GM19372 (cell line): Measurements from ENCODE around the gene HSPB1.
"Not testable (repeated sequence)": the region's sequence is repeated elsewhere in the genome, so short reads cannot be mapped to it uniquely, and the experiment has no call there.

ENCODE experiments used
- ATAC-seq: cut with Tn5 transposase; IDR thresholded peaks from one replicate; pipeline ENCODE4 v1.9.1; 2021; ENCODE audit warnings: mild to moderate bottlenecking, low read depth, moderate library complexity; ENCODE audit not compliant: unreplicated experiment

HSPB1 gene

DNA sequence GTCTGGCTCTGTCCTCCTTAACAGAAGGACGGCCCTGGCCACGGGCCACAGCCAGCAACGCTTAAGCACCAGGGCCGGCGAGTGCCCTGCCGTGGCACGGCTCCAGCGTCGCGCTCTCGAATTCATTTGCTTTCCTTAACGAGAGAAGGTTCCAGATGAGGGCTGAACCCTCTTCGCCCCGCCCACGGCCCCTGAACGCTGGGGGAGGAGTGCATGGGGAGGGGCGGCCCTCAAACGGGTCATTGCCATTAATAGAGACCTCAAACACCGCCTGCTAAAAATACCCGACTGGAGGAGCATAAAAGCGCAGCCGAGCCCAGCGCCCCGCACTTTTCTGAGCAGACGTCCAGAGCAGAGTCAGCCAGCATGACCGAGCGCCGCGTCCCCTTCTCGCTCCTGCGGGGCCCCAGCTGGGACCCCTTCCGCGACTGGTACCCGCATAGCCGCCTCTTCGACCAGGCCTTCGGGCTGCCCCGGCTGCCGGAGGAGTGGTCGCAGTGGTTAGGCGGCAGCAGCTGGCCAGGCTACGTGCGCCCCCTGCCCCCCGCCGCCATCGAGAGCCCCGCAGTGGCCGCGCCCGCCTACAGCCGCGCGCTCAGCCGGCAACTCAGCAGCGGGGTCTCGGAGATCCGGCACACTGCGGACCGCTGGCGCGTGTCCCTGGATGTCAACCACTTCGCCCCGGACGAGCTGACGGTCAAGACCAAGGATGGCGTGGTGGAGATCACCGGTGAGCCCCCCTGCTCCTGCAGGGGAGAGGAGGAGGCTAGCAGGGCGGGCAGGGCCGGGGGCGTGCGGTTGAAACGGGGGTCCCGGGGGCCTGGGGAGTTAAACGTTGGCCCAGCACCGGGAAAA, at the start of gene HSPB1:
Gene HSPB1 (plus strand): TSS at position 327 of the 855 bp plus-strand sequence. CDS start 40 bp downstream, at position 367.
- ATAC-seq = peak; percentile 64

DNA sequence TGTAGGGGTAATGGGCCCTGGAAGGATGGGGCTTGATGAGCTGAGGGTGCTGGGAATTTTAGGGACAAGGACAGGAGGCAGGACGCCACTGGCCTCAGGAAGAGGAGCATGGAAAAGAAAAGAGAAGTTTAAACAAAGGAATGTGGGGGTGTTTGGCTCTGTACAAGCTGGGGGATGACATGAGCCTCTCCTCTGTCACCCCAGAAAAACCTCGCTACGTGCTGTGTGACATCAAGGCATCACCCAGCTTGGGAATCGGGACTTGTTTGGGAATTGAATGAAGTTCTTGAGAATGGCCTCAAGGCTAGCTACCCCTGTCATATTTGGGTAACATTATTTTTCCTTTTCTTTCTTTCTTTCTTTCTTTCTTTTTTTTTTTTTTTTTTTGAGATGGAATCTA, 47.7 kb upstream of the HSPB1 start:
- ATAC-seq = no peak

DNA sequence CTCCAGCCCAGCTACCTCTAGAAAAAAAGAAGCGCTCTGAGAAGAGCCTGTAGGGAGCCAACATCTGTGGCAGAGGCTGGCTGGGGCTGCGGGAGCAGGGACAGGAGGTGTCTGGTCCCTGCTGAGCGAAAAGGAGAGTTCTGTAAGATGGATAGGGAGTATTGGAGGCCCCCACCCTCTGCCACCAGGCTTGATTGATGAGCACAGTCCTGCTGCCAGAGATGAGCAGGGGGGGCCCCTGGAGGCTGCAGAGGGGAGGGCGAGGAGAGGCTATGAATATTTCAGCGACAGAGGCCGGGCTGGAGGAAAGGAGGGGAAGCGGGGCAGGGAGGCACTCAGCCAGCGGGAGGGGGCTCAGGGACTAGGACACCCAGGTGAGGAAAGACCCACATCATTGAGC, 44.5 kb upstream of the HSPB1 start:
- ATAC-seq = no peak

DNA sequence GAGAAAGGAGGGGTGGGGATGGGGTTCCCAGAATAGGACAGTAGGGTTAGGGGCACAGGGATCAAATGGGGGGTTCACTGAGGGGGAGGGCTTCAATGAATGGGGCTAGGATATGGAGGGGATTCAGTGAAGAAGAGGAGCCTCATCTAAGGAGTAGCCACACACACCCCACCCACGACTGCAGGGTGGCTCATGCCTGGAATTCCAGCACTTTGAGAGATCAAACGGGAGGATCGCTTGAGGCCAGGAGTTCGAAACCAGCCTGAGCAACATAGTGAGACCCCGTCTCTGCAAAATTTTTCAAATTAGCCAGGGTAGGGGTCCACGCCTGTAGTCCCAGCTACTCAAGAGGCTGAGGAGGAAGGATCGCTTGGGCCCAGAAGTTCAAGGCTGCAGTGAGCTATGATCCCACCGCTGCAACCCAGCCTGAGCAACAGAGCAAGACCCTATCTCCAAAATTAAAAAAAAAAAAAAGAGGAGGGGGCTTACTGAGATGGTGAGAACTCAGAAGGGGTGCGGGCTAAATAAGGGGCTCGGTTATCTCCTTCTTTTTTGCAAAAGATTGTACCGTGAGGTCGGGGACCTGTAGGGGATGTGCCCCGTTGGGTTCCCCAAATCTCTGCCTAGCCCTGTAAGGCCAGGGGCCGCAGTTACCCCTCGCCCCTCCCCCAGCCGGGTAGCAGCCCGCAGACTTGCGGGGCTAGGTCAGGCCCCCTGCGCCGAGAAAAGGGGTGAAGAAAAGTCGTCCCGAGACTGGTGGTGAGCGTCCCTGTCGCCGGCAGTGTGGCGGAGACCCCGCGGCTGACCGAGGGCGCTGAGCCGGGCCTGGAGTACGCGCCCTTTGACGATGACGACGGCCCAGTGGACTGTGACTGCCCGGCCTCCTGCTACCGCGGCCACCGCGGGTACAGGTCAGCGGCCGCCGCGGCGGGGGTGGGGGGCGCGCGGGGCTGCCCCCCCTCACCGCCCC, 43.1 kb upstream of the HSPB1 start:
- no peak for ATAC-seq

DNA sequence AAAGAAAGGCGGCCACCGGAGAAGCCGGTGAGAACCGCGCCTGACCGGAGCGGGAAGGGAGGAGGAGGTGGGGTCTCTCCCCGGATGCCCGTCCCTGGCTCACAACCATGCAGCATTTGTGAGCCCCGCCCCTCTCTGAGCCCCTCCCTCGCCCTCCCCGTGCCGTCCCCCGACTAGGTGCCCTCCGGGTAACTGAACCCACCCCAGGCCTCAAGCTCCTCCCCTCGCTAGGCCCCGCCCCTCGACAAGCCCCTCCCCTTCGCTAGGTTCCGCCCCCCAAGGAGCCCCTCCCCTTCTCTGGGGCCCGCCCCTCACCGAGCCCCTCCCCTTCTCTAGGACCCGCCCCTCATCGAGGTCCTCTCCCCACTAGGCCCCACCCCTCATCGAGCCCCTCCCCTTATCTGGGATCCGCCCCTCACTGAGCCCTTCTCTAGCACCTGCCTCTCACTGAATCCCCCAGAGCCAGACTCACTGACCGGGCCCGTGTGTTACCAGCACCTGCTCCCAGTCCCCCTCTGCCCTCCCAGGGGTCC, 42.2 kb upstream of the HSPB1 start:
- no peak for ATAC-seq

DNA sequence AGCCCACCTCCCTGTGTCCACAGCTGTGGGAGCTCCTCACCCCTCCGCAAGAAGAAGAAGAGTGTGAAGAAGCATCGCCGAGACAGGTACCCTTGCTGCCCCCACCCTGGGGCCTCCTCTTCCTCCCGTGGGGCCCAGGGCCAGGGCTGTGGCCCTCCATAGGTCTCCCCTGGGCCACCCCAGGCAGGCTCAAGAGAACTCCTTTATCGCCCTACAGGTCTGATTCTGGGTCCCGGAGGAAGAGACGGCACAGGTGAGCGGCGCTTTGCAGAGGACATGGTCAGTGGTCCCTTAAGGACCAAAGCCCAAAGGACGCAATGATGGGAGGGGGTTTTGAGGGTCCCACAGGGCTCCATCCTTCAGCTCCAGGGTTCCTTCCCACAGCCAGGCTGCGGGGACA, 41.1 kb upstream of the HSPB1 start:
- no peak for ATAC-seq

DNA sequence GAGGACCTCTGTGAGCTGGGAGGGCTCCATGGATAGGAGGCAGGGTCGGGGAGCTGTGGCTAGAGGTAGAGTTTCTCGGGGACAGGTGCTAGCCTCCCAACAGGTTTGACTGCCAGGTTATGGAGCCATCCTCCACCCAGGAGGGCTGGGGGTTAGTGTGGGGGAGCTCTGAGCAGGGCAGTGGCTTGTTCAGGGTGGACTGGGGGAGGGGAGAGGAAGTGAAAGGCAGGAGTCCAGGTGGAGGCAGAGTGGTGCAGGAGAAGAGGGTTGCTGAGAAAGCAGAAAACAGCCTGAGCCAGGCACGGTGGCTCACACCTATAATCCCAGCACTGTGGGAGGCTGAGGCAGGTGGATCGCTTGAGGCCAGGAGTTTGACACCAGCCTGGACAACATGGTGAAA, 40.5 kb upstream of the HSPB1 start:
- ATAC-seq = no peak

DNA sequence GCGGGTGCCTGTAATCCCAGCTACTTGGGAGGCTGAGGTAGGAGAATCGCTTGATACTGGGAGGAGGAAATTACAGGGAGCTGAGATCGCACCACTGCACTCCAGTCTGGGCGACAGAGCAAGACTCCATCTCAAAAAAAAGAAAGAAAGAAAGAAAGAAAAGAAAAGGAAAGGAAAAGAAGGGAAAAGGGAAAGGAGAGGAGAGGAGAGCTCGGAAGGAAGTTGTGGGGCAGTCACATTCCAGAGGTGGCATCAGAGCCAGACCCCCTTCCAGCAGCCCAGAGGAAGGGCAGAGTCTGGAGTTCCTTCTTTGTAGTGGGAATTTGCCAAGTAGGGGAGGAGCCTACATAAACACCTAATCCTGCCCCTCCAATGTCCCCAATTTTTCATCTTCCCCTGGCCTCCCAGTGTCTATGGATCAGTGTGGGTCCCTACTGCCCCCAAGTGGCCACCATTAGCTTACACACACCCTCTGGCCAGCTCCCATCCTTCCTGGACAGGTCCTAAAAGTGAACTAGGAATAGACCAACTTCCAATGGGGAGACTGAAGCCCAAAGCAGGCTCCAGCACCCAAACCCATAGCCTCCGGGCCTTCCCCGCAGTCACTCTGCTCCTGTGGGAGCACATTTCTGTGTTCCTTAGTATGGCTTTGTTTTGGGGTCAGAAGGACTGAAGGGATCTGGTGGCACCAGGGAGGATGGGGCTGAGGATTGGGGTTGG, 39.6 kb upstream of the HSPB1 start:
- ATAC-seq = no peak

DNA sequence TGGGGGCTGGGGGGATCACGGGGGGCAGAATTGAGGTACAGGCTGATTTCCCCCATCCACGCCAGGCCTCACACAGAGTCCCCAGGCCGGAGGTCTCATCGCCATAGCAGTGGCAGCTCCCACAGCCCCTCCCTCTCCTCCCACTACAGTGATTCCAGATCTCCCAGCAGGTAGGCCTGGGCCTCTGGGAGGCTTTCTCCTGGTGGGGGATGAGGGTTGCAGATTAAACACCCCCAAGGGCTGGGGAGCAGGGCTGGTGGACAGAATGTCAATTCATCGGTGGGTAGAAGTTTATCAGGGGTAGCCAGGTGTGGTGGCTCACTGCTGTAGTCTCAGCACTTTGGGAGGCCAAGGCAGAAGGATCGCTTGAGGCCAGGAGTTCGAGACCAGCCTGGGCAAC, 37.2 kb upstream of the HSPB1 start:
- no peak for ATAC-seq

DNA sequence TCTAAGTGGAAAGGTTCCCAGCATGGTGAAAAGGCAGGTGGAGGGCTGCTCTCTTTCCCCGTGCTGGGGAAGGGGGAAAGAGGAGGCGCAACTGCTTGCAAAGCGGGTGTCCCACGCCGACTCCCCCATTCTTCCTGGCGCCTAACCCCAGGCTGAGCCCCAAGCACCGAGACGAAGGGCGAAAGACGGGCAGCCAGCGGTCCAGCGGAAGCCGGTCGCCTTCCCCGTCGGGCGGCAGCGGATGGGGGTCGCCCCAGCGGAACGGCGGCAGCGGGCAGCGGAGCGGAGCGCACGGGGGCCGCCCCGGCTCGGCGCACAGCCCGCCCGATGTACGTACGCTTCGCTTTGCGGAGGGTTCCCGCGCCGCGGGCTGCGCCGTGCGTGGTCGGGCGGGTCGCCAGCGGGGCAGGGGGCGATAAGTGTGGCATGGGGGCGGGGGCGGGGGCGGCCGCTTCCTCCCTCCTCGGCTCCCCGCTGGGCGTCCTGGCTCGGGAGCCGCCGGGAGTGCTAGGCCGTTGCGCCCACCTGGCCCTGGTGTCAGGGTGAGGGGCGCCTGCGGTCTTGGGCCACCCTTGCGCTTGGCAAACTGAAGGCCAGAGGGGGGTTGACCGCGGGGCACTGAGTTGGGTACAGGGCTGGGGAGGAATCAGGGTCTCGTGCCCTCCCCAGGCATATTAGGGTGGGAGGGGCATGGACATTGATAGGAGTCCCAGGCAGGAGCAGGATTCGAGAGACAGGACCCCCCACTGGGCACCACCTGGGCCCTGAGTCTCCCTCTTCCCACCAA, 35.2 kb upstream of the HSPB1 start:
- ATAC-seq = no peak

DNA sequence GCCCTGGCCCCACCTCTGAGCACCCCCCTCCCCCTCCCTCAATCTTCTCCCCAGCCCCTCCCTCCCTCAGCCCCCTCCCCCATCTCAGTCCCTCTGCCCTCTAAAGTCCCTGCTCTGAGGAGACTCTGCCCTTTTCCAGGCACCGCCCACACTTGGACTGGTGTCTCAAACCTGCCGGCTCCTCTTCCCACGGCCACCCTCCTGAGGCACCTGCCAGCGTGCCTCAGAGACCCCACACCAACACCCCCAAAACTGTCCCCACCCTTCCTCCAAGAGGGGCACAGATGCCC, 34.6 kb upstream of the HSPB1 start:
- ATAC-seq = no peak

DNA sequence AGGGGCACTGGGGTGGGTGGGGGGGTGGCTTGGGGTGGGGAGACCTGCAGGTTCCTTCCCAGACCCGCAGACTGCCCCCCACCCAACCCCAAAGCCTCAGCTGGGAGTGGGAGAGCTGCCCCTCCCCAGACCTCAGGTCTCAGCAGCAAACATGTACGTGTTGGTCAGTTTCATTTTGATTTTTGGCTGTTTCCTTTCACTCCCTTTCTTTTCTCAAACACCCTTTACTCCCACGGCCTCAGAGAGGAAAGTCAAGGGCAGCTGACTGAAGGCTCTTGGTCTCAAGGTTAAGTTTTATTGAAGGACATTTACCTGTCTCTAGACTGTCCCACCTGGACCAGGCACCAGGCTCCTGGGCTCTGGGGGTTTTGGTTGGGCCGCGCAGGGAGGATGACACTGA, 34.1 kb upstream of the HSPB1 start:
- no peak for ATAC-seq

DNA sequence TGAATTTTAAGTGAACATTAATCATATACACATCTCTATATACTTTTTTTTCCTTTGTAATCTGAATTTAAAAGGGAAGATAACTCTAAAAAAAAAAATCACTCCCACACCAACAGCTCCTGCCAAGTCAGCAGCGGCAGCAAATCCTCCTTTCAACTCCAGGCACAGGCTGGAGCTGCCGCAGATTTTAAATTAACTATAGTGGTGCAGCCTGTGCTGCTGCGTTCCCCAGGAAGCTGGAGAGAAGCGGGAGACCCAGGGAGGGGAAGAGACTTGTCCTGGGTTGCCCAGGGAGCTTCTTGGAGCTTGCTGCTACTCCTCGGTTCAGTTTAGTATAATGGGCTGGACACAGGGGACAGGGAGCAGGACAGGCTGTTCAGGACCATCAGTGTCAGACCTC, 32.6 kb upstream of the HSPB1 start:
- ATAC-seq = no peak

DNA sequence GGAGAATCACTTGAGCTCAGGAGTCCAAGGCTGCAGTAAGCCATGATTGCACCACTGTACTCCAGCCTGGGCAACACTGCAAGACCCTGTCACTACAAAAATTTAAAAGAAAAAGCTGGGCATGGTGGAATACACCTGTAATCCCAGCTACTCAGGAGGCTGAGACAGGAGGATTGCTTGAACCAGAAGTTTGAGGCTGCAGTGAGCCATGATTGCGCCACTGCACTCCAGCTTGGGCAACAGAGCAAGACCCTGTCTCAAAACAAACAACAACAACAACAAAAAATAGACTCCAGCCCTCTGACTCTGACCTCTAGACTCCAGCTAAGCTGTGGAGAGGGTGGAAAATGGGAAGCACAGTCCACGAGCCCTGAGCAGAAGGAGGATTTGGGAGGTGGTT, 31.1 kb upstream of the HSPB1 start:
- not testable (repeated sequence) for ATAC-seq

DNA sequence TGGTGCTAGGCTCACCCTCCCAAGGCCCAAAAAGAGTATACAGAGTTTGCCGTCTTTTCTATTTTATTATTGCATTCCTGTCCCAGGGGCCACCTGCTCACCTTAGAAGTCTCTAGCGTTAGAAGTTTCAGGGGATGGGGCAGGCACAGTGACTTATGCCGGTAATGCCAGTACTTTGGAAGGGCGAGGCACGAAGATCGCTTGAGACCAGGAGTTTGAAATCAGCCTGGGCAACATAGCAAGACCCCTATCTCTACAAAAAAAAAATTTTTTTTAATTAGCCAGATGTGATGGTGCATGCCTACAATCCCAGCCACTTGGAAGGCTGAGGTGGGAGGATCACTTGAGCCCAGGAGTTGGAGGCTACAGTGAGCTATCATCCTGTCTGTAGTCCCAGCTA, 30.3 kb upstream of the HSPB1 start:
- ATAC-seq = no peak

DNA sequence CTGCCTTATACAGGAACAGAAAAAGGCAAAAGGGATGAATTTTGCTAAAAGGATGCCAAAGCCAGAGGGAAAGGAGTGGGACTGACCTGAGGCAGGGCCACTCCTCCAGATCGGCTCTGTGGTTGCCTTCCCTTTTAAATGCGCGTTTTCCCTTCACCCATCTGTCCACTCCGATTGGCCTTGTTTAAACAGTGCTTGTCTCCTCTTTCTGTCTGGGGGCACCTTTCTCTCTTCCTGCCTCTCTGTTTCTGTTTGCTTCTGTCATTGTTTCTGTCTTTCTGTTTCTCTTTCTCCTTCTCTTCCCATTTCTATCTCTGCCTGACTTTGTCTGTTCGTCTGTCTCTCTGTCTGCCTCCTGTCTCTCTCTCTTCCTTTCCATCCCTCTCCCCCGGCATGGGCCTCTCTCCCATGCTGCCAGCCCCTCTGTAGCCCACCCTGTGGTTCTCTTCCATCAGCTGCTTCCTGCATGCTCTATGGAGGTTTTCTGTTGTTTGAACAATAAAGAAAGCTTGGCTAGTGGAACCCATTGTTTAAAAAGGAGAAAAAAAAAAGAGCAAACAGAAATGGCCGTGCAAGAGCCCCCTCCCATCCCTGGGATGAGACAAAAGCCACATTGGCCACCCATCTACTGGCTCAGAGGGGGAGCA, 29.5 kb upstream of the HSPB1 start:
- ATAC-seq = no peak

DNA sequence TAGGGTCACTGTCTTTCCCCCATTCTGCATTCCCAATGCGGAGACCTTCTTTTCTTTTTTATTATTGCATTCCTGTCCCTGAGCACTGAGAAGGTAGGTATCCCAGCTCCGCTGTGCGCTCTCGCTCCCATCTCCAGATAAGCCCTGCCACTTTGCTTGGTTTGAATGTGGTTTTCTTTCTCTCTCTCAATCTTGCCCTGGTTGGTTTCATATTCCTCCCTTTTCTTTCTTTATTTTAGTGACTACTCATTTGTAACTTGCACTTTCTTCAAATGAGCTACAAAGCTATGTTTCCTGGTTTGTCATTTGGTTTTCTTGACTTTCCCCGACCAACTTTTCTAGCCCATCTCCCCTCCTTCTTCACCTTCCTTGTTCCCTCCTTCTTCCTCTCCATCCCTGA, 29.0 kb upstream of the HSPB1 start:
- ATAC-seq = no peak

DNA sequence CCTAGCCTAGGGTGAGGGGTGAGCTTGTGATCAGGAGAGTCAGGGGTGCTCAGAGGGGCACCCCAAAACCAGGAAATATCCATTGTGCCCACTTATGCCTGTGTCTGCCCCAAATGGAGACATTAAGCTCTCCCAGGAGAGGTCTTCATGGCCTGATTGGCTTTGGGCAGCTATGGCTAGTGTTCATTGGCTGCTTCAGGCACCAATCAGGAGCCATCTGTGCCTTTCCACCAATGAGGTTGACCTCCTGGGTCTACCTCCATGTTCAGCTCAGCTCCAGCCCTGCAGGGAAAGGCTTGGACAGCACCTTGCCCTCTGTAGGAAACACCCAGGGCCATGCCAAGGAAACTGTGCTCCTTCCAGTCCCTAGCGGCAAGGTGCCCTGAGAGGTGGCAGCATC, 23.9 kb upstream of the HSPB1 start:
- no peak for ATAC-seq

DNA sequence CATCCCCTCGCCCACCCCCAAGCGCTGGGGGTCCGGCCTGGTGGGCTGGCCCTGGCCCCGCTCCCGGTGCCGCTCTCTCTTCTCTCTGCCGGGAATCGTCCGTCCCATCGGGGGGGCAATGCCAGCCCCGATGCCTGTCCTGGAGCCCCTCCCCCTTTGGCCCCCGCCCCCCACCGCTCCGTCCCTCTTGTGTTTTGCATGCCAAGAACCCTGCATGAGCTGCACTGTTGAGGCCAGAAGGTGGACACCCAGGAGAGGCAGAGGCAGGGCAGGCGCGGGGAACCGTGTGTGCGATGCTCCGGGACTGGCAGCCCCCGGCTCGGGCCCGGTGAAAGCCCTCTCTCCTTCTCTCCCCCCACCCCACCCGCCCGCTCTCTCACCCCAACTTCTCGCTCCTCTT, 22.1 kb upstream of the HSPB1 start:
- ATAC-seq = no peak
